ENCODE data around the gene ADGRV1.

GRCh38 chr5:90655423-90655822 is 96.8 kb downstream of the ADGRV1 start:
- TF ChIP-seq POLR2A (IDR thresholded peaks at IDR 0.05), result no peak
- TF ChIP-seq, protein P1, sequence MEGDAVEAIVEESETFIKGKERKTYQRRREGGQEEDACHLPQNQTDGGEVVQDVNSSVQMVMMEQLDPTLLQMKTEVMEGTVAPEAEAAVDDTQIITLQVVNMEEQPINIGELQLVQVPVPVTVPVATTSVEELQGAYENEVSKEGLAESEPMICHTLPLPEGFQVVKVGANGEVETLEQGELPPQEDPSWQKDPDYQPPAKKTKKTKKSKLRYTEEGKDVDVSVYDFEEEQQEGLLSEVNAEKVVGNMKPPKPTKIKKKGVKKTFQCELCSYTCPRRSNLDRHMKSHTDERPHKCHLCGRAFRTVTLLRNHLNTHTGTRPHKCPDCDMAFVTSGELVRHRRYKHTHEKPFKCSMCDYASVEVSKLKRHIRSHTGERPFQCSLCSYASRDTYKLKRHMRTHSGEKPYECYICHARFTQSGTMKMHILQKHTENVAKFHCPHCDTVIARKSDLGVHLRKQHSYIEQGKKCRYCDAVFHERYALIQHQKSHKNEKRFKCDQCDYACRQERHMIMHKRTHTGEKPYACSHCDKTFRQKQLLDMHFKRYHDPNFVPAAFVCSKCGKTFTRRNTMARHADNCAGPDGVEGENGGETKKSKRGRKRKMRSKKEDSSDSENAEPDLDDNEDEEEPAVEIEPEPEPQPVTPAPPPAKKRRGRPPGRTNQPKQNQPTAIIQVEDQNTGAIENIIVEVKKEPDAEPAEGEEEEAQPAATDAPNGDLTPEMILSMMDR (IDR thresholded peaks at IDR 0.05), result no peak
- TF ChIP-seq POLR2AphosphoS5 (IDR thresholded peaks at IDR 0.05), result no peak

Data from prostate gland (tissue), 2 donors.